GM12878 (cell line): ENCODE results near the gene TRHDE. TPM values are rescaled to one million over a fixed set of nuclear protein-coding genes. Genes with fewer than 3 reads are reported as not detected.

ENCODE experiments used
- ATAC-seq: fragments of 200-7000 bp; cut with Tn5 transposase; 3 replicates; pipeline ENCODE4 v1.9.1; 2020; ENCODE audit warnings: mild to moderate bottlenecking, moderate library complexity
- BruUV-seq: library from RNA; stranded (reverse); fragments of 400-500 nt; replicated peaks from 2 replicates; lab custom pipeline; 2021; lab: Mats Ljungman, UMichigan
- CTCF ChIA-PET: fragments of 300-600 bp; sonication (Branson Sonifier 250); formaldehyde crosslinking; extraction: SDS; loops from one replicate; lab custom pipeline; 2021; ENCODE audit warnings: inconsistent platforms; lab: Yijun Ruan, JAX
- POLR2A ChIA-PET: fragments of 350-600 bp; formaldehyde crosslinking; extraction: SDS; loops from one replicate; lab custom pipeline; 2021; ENCODE audit warnings: inconsistent platforms; lab: Charles Lee
- RAD21 ChIA-PET: fragments of 300-600 bp; sonication (Branson Sonifier 250); formaldehyde crosslinking; loops from one replicate; lab custom pipeline; 2023; ENCODE audit warnings: antibody characterized with exemption; ENCODE audit not compliant: unreplicated experiment; lab: Charles Lee
- SMC1A ChIA-PET: fragments of 300-600 bp; sonication (Branson Sonifier 250); formaldehyde crosslinking; loops from one replicate; lab custom pipeline; 2023; ENCODE audit not compliant: unreplicated experiment, uncharacterized antibody; lab: Charles Lee
- DNase-seq: peaks from one replicate; pipeline ENCODE4 v3.0.0-alpha.2; 2011; ENCODE audit warnings: low read depth, low spot score
- FAIRE-seq: peaks from 3 replicates; lab custom pipeline; 2011; peaks lifted over from hg19 to GRCh38; lab: Jason Lieb, UNC
- H2AFZ ChIP-seq: 2 replicates; pipeline ENCODE4 v1.6.0; 2011; ENCODE audit warnings: low read depth, low read length, control low read depth; ENCODE audit not compliant: control insufficient read depth
- H3K27ac ChIP-seq: 2 replicates; pipeline ENCODE4 v1.5.1; 2011; ENCODE audit warnings: control low read depth; ENCODE audit not compliant: control insufficient read depth, insufficient read depth
- H3K27me3 ChIP-seq, 2 experiments: replicated peaks in 1 of 2; 2 replicates each; pipeline versions ENCODE4 v1.6.0 to v1.6.1; 2011; ENCODE audit warnings: low read length in 1 of 2; ENCODE audit not compliant: control insufficient read depth in 2 of 2, insufficient read depth in 2 of 2
- H3K36me3 ChIP-seq, 2 experiments: 2 replicates each; pipeline ENCODE4 v1.5.1; 2011; ENCODE audit warnings: low read length in 1 of 2; ENCODE audit not compliant: control insufficient read depth in 2 of 2, insufficient read depth in 2 of 2
- H3K4me1 ChIP-seq: 2 replicates; pipeline ENCODE4 v1.6.1; 2011; ENCODE audit warnings: mild to moderate bottlenecking, low read length, moderate library complexity, mixed read lengths; ENCODE audit not compliant: control insufficient read depth, insufficient read depth
- H3K4me2 ChIP-seq: 2 replicates; pipeline ENCODE4 v1.6.0; 2011; ENCODE audit warnings: control low read depth; ENCODE audit not compliant: control insufficient read depth, insufficient read depth
- H3K4me3 ChIP-seq: fragments of 200-600 bp; sonication (generic); 2 replicates; pipeline ENCODE4 v1.5.1; 2016
- H3K79me2 ChIP-seq: 2 replicates; pipeline ENCODE4 v1.6.0; 2011; ENCODE audit warnings: low read length; ENCODE audit not compliant: control insufficient read depth, insufficient read depth
- H3K9ac ChIP-seq: 2 replicates; pipeline ENCODE4 v1.8.0; 2011; ENCODE audit warnings: low read length, control low read depth, mixed read lengths; ENCODE audit not compliant: control insufficient read depth, insufficient read depth
- H3K9me3 ChIP-seq: replicated peaks from 3 replicates; pipeline ENCODE4 v1.5.1; 2011; ENCODE audit warnings: mild to moderate bottlenecking, low read length; ENCODE audit not compliant: control insufficient read depth, insufficient read depth
- H4K20me1 ChIP-seq: 2 replicates; pipeline ENCODE4 v1.6.0; 2011; ENCODE audit not compliant: control insufficient read depth, insufficient read depth
- BACH1 ChIP-seq: fragments of 450-650 bp; IDR thresholded peaks from 2 replicates; pipeline ENCODE4 v1.6.1; 2017; ENCODE audit warnings: mild to moderate bottlenecking, borderline replicate concordance
- CBFB ChIP-seq: IDR thresholded peaks from 2 replicates; pipeline ENCODE4 v1.6.1; 2016; ENCODE audit warnings: antibody characterized with exemption, low read depth
- EZH2 ChIP-seq: IDR thresholded peaks from 2 replicates; pipeline ENCODE4 v1.6.1; 2012; ENCODE audit warnings: low read depth, mild to moderate bottlenecking, control low read depth, inconsistent platforms, low read length, borderline replicate concordance; ENCODE audit not compliant: control insufficient read depth
- FOXK2 ChIP-seq: fragments of 450-650 bp; IDR thresholded peaks from 2 replicates; pipeline ENCODE4 v1.6.1; 2017; ENCODE audit warnings: mild to moderate bottlenecking, moderate library complexity
- NR2C2 ChIP-seq: IDR thresholded peaks from 2 replicates; pipeline ENCODE4 v1.6.1; 2011; ENCODE audit warnings: borderline replicate concordance, low read depth; ENCODE audit not compliant: control insufficient read depth, insufficient read length
- POLR2A ChIP-seq: IDR thresholded peaks from 2 replicates; pipeline ENCODE4 v1.6.1; 2011; ENCODE audit warnings: low read depth, mild to moderate bottlenecking, low read length
- RBBP5 ChIP-seq: fragments of 200-600 bp; sonication (generic); conservative IDR thresholded peaks from 2 replicates; pipeline ENCODE4 v1.6.1; 2016
- SIN3A ChIP-seq: IDR thresholded peaks from 2 replicates; pipeline ENCODE4 v1.6.1; 2012; ENCODE audit warnings: low read depth, low read length, improper control_type of control experiment
- TCF3 ChIP-seq: IDR thresholded peaks from 2 replicates; pipeline ENCODE4 v1.6.1; 2012; ENCODE audit warnings: low read depth, mild to moderate bottlenecking, low read length, borderline replicate concordance; ENCODE audit not compliant: insufficient read depth
- ZNF274 ChIP-seq: IDR thresholded peaks from one replicate; pipeline ENCODE4 v1.8.0; 2011; ENCODE audit not compliant: insufficient read length, insufficient read depth
- WGBS: methylation state at CpG from one replicate; pipeline ENCODE4 v1.1.6; 2016; ENCODE audit warnings: low lambda C conversion rate; ENCODE audit not compliant: insufficient replicate concordance, insufficient coverage; ENCODE audit errors: missing lambda C conversion rate; 5-methylcytosine and 5-hydroxymethylcytosine counted together
- in situ Hi-C: fragments of 300-500 bp; cut with MboI; formaldehyde crosslinking; loops from 9 replicates; pipeline ENCODE4 v1.14.3; 2018; ENCODE audit warnings: mixed read lengths
- intact Hi-C: fragments of 100-400 bp; cut with micrococcal nuclease; formaldehyde crosslinking; loops from one replicate; pipeline ENCODE4 v1.14.2; 2022; ENCODE audit not compliant: unreplicated experiment
- polyA plus RNA-seq, 11 experiments: library from polyadenylated mRNA; depleted of rRNA in 4 of 11; unstranded in 6 of 11; stranded (reverse) in 5 of 11; fragments of >200 nt; fragmentation: Nextera tagmentation in 4 of 11; fragmentation: Illumina TruSeq in 1 of 11; extraction: Ambion mirVana in 4 of 11; extraction: Trizol in 1 of 11; gene quantifications; 1 replicate in 1 of 11; 2 replicates in 10 of 11; pipeline versions ENCODE4 v1.2.1 to v1.2.3, GENCODE V29; 2011 to 2016; ENCODE audit warnings: inconsistent platforms in 2 of 11, missing spikeins in 2 of 11, low read depth in 1 of 11
- total RNA-seq, 4 experiments: library from RNA; depleted of rRNA in 3 of 4; stranded (reverse); fragments of >200 nt in 3 of 4; fragmentation: Illumina TruSeq in 1 of 4; extraction: Trizol in 1 of 4; gene quantifications; 2 replicates each; pipeline versions ENCODE4 v1.2.1 to v1.2.3, GENCODE V29; 2013 to 2021
- TF ChIP-seq, protein P1 (sequence below): fragments of 150-350 bp; IDR thresholded peaks from 2 replicates; pipeline ENCODE4 v1.6.1; 2014; ENCODE audit warnings: mild to moderate bottlenecking, low read depth, low read length
- TF ChIP-seq, protein P2 (sequence below): fragments of 450-650 bp; formaldehyde crosslinking; IDR thresholded peaks from 2 replicates; pipeline ENCODE4 v1.4.0; 2020; ENCODE audit warnings: mild to moderate bottlenecking, moderate library complexity
- TF ChIP-seq, protein P3 (sequence below): fragments of 450-650 bp; conservative IDR thresholded peaks from 2 replicates; pipeline ENCODE4 v1.6.1; 2017; ENCODE audit warnings: mild to moderate bottlenecking, moderate library complexity
- TF ChIP-seq, protein P4 (sequence below): fragments of 150-350 bp; IDR thresholded peaks from 2 replicates; pipeline ENCODE4 v1.6.1; 2016; ENCODE audit warnings: low read depth, low read length

Gene TRHDE
- total and polyA plus RNA-seq, 10 of the 15 experiments (the other 5 are each of a cell fraction or from before 2014, with no cell fraction given), result not detected

DNA sequence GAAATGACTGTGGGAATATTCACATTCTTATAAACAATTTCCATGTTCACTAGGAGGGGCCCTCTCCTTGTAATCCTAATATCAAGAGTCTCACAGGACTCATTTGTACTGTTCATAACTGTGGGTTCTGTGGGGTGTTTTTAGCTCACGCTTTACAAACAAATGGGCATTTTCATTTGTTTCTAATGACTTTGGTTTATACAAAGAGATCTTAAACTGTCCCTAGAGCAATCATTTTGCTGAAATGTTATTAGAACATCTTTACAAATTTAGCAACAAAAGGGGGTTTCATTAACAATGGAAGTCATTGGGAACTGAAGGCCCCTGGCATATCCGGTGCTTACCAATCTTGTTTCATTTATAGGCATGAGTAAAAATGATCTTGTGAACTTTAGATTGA, 370.5 kb downstream of the TRHDE start:
- Histone ChIP-seq H3K9ac (no peak overlapping the region), H3K4me1 (no peaks in the 10 kb centered on the region), H3K4me3 (no peak overlapping the region), H4K20me1 (no peaks in the 10 kb centered on the region), H3K27ac (no peak overlapping the region), H3K36me3 (no peaks in the 10 kb centered on the region), H3K9me3 (no peaks in the 10 kb centered on the region), H3K79me2 (no peaks in the 10 kb centered on the region), H2AFZ (no peak overlapping the region), H3K27me3 (no peaks in the 10 kb centered on the region), H3K4me2 (no peak overlapping the region)
- ChIA-PET POLR2A (no interaction called here), RAD21 (no interaction called here), SMC1A (no interaction called here), CTCF (no interaction called here)
- intact Hi-C loops (no loop called here), in situ Hi-C loops (no loop called here)
- WGBS, result 21% methylated on average over 2 of the region's 2 CpGs
- FAIRE-seq (no peak), DNase-seq (no peak), ATAC-seq (no peak)
- BruUV-seq, result no TSS peak
- TF ChIP-seq BACH1 (no peak), RBBP5 (no peak), POLR2A (no peak), TCF3 (no peak), EZH2 (no peak), NR2C2 (no peak), CBFB (no peak), SIN3A (no peak), ZNF274 (no peak), FOXK2 (no peak)
- TF ChIP-seq, protein P1, sequence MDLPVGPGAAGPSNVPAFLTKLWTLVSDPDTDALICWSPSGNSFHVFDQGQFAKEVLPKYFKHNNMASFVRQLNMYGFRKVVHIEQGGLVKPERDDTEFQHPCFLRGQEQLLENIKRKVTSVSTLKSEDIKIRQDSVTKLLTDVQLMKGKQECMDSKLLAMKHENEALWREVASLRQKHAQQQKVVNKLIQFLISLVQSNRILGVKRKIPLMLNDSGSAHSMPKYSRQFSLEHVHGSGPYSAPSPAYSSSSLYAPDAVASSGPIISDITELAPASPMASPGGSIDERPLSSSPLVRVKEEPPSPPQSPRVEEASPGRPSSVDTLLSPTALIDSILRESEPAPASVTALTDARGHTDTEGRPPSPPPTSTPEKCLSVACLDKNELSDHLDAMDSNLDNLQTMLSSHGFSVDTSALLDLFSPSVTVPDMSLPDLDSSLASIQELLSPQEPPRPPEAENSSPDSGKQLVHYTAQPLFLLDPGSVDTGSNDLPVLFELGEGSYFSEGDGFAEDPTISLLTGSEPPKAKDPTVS, result no peak
- TF ChIP-seq, protein P2, sequence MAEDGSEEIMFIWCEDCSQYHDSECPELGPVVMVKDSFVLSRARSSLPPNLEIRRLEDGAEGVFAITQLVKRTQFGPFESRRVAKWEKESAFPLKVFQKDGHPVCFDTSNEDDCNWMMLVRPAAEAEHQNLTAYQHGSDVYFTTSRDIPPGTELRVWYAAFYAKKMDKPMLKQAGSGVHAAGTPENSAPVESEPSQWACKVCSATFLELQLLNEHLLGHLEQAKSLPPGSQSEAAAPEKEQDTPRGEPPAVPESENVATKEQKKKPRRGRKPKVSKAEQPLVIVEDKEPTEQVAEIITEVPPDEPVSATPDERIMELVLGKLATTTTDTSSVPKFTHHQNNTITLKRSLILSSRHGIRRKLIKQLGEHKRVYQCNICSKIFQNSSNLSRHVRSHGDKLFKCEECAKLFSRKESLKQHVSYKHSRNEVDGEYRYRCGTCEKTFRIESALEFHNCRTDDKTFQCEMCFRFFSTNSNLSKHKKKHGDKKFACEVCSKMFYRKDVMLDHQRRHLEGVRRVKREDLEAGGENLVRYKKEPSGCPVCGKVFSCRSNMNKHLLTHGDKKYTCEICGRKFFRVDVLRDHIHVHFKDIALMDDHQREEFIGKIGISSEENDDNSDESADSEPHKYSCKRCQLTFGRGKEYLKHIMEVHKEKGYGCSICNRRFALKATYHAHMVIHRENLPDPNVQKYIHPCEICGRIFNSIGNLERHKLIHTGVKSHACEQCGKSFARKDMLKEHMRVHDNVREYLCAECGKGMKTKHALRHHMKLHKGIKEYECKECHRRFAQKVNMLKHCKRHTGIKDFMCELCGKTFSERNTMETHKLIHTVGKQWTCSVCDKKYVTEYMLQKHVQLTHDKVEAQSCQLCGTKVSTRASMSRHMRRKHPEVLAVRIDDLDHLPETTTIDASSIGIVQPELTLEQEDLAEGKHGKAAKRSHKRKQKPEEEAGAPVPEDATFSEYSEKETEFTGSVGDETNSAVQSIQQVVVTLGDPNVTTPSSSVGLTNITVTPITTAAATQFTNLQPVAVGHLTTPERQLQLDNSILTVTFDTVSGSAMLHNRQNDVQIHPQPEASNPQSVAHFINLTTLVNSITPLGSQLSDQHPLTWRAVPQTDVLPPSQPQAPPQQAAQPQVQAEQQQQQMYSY (CRISPR knock-in tag), result no peak
- TF ChIP-seq, protein P3, sequence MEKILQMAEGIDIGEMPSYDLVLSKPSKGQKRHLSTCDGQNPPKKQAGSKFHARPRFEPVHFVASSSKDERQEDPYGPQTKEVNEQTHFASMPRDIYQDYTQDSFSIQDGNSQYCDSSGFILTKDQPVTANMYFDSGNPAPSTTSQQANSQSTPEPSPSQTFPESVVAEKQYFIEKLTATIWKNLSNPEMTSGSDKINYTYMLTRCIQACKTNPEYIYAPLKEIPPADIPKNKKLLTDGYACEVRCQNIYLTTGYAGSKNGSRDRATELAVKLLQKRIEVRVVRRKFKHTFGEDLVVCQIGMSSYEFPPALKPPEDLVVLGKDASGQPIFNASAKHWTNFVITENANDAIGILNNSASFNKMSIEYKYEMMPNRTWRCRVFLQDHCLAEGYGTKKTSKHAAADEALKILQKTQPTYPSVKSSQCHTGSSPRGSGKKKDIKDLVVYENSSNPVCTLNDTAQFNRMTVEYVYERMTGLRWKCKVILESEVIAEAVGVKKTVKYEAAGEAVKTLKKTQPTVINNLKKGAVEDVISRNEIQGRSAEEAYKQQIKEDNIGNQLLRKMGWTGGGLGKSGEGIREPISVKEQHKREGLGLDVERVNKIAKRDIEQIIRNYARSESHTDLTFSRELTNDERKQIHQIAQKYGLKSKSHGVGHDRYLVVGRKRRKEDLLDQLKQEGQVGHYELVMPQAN, result no peak
- TF ChIP-seq, protein P4, sequence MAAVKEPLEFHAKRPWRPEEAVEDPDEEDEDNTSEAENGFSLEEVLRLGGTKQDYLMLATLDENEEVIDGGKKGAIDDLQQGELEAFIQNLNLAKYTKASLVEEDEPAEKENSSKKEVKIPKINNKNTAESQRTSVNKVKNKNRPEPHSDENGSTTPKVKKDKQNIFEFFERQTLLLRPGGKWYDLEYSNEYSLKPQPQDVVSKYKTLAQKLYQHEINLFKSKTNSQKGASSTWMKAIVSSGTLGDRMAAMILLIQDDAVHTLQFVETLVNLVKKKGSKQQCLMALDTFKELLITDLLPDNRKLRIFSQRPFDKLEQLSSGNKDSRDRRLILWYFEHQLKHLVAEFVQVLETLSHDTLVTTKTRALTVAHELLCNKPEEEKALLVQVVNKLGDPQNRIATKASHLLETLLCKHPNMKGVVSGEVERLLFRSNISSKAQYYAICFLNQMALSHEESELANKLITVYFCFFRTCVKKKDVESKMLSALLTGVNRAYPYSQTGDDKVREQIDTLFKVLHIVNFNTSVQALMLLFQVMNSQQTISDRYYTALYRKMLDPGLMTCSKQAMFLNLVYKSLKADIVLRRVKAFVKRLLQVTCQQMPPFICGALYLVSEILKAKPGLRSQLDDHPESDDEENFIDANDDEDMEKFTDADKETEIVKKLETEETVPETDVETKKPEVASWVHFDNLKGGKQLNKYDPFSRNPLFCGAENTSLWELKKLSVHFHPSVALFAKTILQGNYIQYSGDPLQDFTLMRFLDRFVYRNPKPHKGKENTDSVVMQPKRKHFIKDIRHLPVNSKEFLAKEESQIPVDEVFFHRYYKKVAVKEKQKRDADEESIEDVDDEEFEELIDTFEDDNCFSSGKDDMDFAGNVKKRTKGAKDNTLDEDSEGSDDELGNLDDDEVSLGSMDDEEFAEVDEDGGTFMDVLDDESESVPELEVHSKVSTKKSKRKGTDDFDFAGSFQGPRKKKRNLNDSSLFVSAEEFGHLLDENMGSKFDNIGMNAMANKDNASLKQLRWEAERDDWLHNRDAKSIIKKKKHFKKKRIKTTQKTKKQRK, result no peak
